Measurements from ENCODE around the gene CASP7.

The CASP7 gene

GRCh38 chr10:113752553-113752952, 72.8 kb downstream of the CASP7 start:
- Histone ChIP-seq H3K4me3 (ENCODE audit: low read depth, low read length) (no peak overlapping the region), H3K27ac (no peak overlapping the region), H3K27me3 (replicated peaks) (no peaks in the 10 kb centered on the region), H3K36me3 (replicated peaks) (no peaks in the 10 kb centered on the region)
- in situ Hi-C loops (cut with HindIII; ENCODE audit: low pct_ligation_motif_present, low sequenced_read_pairs), result no loop called here
- no peak for TF ChIP-seq CTCF (IDR thresholded peaks at IDR 0.05; ENCODE audit: low read depth, low read length, missing control alignments)
- no peak for DNase-seq

GRCh38 chr10:113753020-113753692, 73.4 kb downstream of the CASP7 start:
- in situ Hi-C loops (cut with HindIII; ENCODE audit: low pct_ligation_motif_present, low sequenced_read_pairs), result no loop called here

GRCh38 chr10:113754125-113754524, 74.4 kb downstream of the CASP7 start:
- Histone ChIP-seq H3K27me3 (replicated peaks) (no peaks in the 10 kb centered on the region), H3K4me3 (ENCODE audit: low read depth, low read length) (no peak overlapping the region), H3K27ac (no peak overlapping the region), H3K36me3 (replicated peaks) (no peaks in the 10 kb centered on the region)
- no peak for TF ChIP-seq CTCF (IDR thresholded peaks at IDR 0.05; ENCODE audit: low read depth, low read length, missing control alignments)
- no peak for DNase-seq
- in situ Hi-C loops (cut with HindIII; ENCODE audit: low pct_ligation_motif_present, low sequenced_read_pairs), result no loop called here

More at GRCh38 chr10:113753020-113753692, 73.4 kb downstream of the CASP7 start:
- no peak for TF ChIP-seq CTCF (IDR thresholded peaks at IDR 0.05; ENCODE audit: low read depth, low read length, missing control alignments)
- no peaks in the 10 kb centered on the region for H3K36me3 ChIP-seq (replicated peaks)
- no peaks in the 10 kb centered on the region for H3K27me3 ChIP-seq (replicated peaks)
- H3K27ac ChIP-seq, result no peak overlapping the region
- no peak overlapping the region for H3K4me3 ChIP-seq (ENCODE audit: low read depth, low read length)
- DNase-seq, result no peak

GRCh38 chr10:113754768-113755167, 75.1 kb downstream of the CASP7 start:
- Histone ChIP-seq H3K4me3 (ENCODE audit: low read depth, low read length) (no peak overlapping the region), H3K27ac (no peak overlapping the region), H3K27me3 (replicated peaks) (no peaks in the 10 kb centered on the region), H3K36me3 (replicated peaks) (no peaks in the 10 kb centered on the region)
- DNase-seq, result no peak
- no peak for TF ChIP-seq CTCF (IDR thresholded peaks at IDR 0.05; ENCODE audit: low read depth, low read length, missing control alignments)
- in situ Hi-C loops (cut with HindIII; ENCODE audit: low pct_ligation_motif_present, low sequenced_read_pairs), result no loop called here

GRCh38 chr10:113756940-113757543, 77.3 kb downstream of the CASP7 start:
- in situ Hi-C loops (cut with HindIII; ENCODE audit: low pct_ligation_motif_present, low sequenced_read_pairs), result no loop called here
- H3K27me3 ChIP-seq (replicated peaks), result no peaks in the 10 kb centered on the region
- no peak for DNase-seq
- H3K36me3 ChIP-seq (replicated peaks), result no peaks in the 10 kb centered on the region
- no peak for TF ChIP-seq CTCF (IDR thresholded peaks at IDR 0.05; ENCODE audit: low read depth, low read length, missing control alignments)
- no peak overlapping the region for H3K27ac ChIP-seq
- H3K4me3 ChIP-seq (ENCODE audit: low read depth, low read length), result no peak overlapping the region
